K562 (cell line): Measurements from ENCODE around the gene PFN3. TPM values are rescaled to one million over a fixed set of nuclear protein-coding genes. Genes with fewer than 3 reads are reported as not detected.
A peak's percentile ranks its signal among the peaks of the same experiment; 100 is the strongest.

Experiments
- ATAC-seq: fragments of 200-7000 bp; cut with Tn5 transposase; 3 replicates; pipeline ENCODE4 v1.9.1; 2020; ENCODE audit warnings: moderate library complexity
- BruUV-seq: library from RNA; stranded (reverse); fragments of 400-500 nt; replicated peaks from 2 replicates; lab custom pipeline; 2021; lab: Mats Ljungman, UMichigan
- CTCF ChIA-PET: fragments of 300-600 bp; formaldehyde crosslinking; extraction: SDS; loops from one replicate; lab custom pipeline; 2021; ENCODE audit warnings: low intra/inter-chr PET ratio; lab: Yijun Ruan, JAX
- POLR2A ChIA-PET: fragments of 300-600, 350-650 bp; sonication (Branson Sonifier 250); formaldehyde crosslinking; extraction: SDS; loops from one replicate; lab custom pipeline; 2021; ENCODE audit warnings: antibody characterized with exemption, inconsistent platforms; lab: Yijun Ruan, JAX
- DNase-seq, 4 experiments: peaks; one replicate each; pipeline versions ENCODE4 v3.0.0 to v3.0.0-alpha.2; 2011 to 2018; ENCODE audit warnings: low spot score in 3 of 4, mixed read lengths in 3 of 4; ENCODE audit errors: extremely low read depth in 1 of 4
- FAIRE-seq: peaks from 2 replicates; lab custom pipeline; 2011; peaks lifted over from hg19 to GRCh38; lab: Jason Lieb, UNC
- H2AFZ ChIP-seq: 2 replicates; pipeline ENCODE4 v1.6.0; 2011; ENCODE audit warnings: low read depth, low read length, control low read depth, inconsistent platforms
- H3K27ac ChIP-seq: fragments of 200-600 bp; 3 replicates; pipeline ENCODE4 v1.8.0; 2011; ENCODE audit warnings: low read depth, mild to moderate bottlenecking, control low read depth, inconsistent platforms, low read length, moderate library complexity, mixed read lengths; ENCODE audit errors: extremely low read depth
- H3K27me3 ChIP-seq, 2 experiments: fragments of 300-600 bp in 1 of 2; 2 replicates in 1 of 2; 3 replicates in 1 of 2; pipeline versions ENCODE4 v1.6.0 to v1.8.0; 2011; ENCODE audit warnings: inconsistent platforms in 2 of 2, low read length in 2 of 2, mild to moderate bottlenecking in 1 of 2, mixed read lengths in 1 of 2, moderate library complexity in 1 of 2; ENCODE audit not compliant: control insufficient read depth in 2 of 2, insufficient read depth in 2 of 2
- H3K36me3 ChIP-seq: fragments of 300-600 bp; 3 replicates; pipeline ENCODE4 v1.8.0; 2011; ENCODE audit warnings: mild to moderate bottlenecking, low read length, inconsistent platforms; ENCODE audit not compliant: control insufficient read depth, insufficient read depth
- H3K4me1 ChIP-seq, 2 experiments: fragments of 200-600 bp in 1 of 2; replicated peaks in 1 of 2; 2 replicates in 1 of 2; 3 replicates in 1 of 2; pipeline versions ENCODE4 v1.5.1 to v1.8.0; 2011; ENCODE audit warnings: inconsistent platforms in 2 of 2, low read length in 2 of 2, mild to moderate bottlenecking in 1 of 2, mixed read lengths in 1 of 2, moderate library complexity in 1 of 2; ENCODE audit not compliant: control insufficient read depth in 2 of 2, insufficient read depth in 2 of 2
- H3K4me2 ChIP-seq: 2 replicates; pipeline ENCODE4 v1.6.1; 2011; ENCODE audit warnings: low read length, control low read depth, inconsistent platforms, mixed read lengths; ENCODE audit not compliant: insufficient read depth
- H3K4me3 ChIP-seq: fragments of 200-600 bp; sonication (generic), shearing (Covaris generic); 2 replicates; pipeline ENCODE4 v1.5.1; 2016; ENCODE audit warnings: control low read depth, inconsistent platforms
- H3K79me2 ChIP-seq: fragments of 200-600 bp; 3 replicates; pipeline ENCODE4 v1.8.0; 2011; ENCODE audit warnings: low read length, inconsistent platforms; ENCODE audit not compliant: control insufficient read depth, insufficient read depth
- H3K9ac ChIP-seq, 2 experiments: 2 replicates each; pipeline versions ENCODE4 v1.6.0 to v1.6.1; 2011; ENCODE audit warnings: low read depth in 2 of 2, low read length in 2 of 2, control low read depth in 1 of 2, inconsistent platforms in 1 of 2, mild to moderate bottlenecking in 1 of 2, mixed read lengths in 1 of 2; ENCODE audit not compliant: insufficient read depth in 1 of 2
- H3K9me1 ChIP-seq: one replicate; pipeline ENCODE4 v1.6.0; 2011; ENCODE audit warnings: inconsistent platforms, mild to moderate bottlenecking, low read length, moderate library complexity; ENCODE audit not compliant: control insufficient read depth, insufficient read depth
- H3K9me3 ChIP-seq: replicated peaks from 2 replicates; pipeline ENCODE4 v1.5.1; 2011; ENCODE audit warnings: low read depth, low read length, inconsistent platforms; ENCODE audit not compliant: control insufficient read depth, insufficient read depth
- H4K20me1 ChIP-seq: replicated peaks from 2 replicates; pipeline ENCODE4 v1.6.1; 2011; ENCODE audit warnings: low read length, inconsistent platforms, mixed read lengths; ENCODE audit not compliant: control insufficient read depth, insufficient read depth
- ARID1B ChIP-seq: fragments of 450-650 bp; IDR thresholded peaks from 2 replicates; pipeline ENCODE4 v1.6.1; 2016; ENCODE audit warnings: antibody characterized with exemption, mild to moderate bottlenecking, inconsistent platforms
- ATF1 ChIP-seq, 2 experiments: fragments of 450-650 bp in 1 of 2; IDR thresholded peaks; 2 replicates each; pipeline ENCODE4 v1.6.1; 2016; ENCODE audit warnings: missing compliant biosample characterization in 1 of 2, missing genetic modification characterization in 1 of 2
- CREB1 ChIP-seq, 2 experiments: sonication (generic) in 1 of 2; formaldehyde crosslinking in 1 of 2; IDR thresholded peaks; 2 replicates each; pipeline versions ENCODE4 v1.6.1 to v1.8.0; 2012 to 2022; ENCODE audit warnings: inconsistent platforms in 1 of 2, mild to moderate bottlenecking in 1 of 2, missing genetic modification reagents in 1 of 2, moderate library complexity in 1 of 2
- RBM15 ChIP-seq: fragments of 200-400 bp; formaldehyde crosslinking; IDR thresholded peaks from 2 replicates; pipeline ENCODE4 v1.6.1; 2018; ENCODE audit warnings: mild to moderate bottlenecking, low read length, moderate library complexity; ENCODE audit not compliant: insufficient read depth
- SMC3 ChIP-seq: conservative IDR thresholded peaks from 2 replicates; pipeline ENCODE4 v1.6.1; 2011; ENCODE audit warnings: low read depth, low read length, improper control_type of control experiment; ENCODE audit not compliant: insufficient read depth
- SUPT5H ChIP-seq: fragments of 450-650 bp; IDR thresholded peaks from 2 replicates; pipeline ENCODE4 v1.6.1; 2016
- TAF1 ChIP-seq: IDR thresholded peaks from 2 replicates; pipeline ENCODE4 v1.6.1; 2011; ENCODE audit warnings: mild to moderate bottlenecking, low read length, moderate library complexity; ENCODE audit not compliant: insufficient read depth, control insufficient read depth, severe bottlenecking; ENCODE audit errors: extremely low read depth
- WGBS: fragments of 100-300 bp; shearing (Covaris generic); methylation state at CpG from one replicate; pipeline ENCODE4 v1.1.6; 2016; ENCODE audit warnings: low coverage, mixed read lengths; ENCODE audit not compliant: insufficient coverage; ENCODE audit errors: missing lambda C conversion rate; 5-methylcytosine and 5-hydroxymethylcytosine counted together
- in situ Hi-C: fragments of 300-500 bp; cut with MboI; formaldehyde crosslinking; loops from 4 replicates; pipeline ENCODE4 v1.15.0; 2018; ENCODE audit warnings: inconsistent platforms, mixed read lengths
- intact Hi-C: fragments of 100-400 bp; cut with micrococcal nuclease; formaldehyde crosslinking; loops from 2 replicates; pipeline ENCODE4 v1.14.2; 2022
- polyA plus RNA-seq, 8 experiments: library from polyadenylated mRNA; depleted of rRNA in 4 of 8; stranded (reverse) in 5 of 8; unstranded in 3 of 8; fragments of >200 nt; fragmentation: Nextera tagmentation in 2 of 8; fragmentation: Illumina TruSeq in 1 of 8; extraction: Ambion mirVana in 2 of 8; extraction: Trizol in 1 of 8; gene quantifications; 2 replicates each; pipeline versions ENCODE4 v1.2.1 to v1.2.3, GENCODE V29; 2011 to 2014; ENCODE audit warnings: inconsistent platforms in 1 of 8, missing spikeins in 1 of 8
- total RNA-seq, 7 experiments: library from RNA; depleted of rRNA in 6 of 7; stranded (reverse); fragments of >200 nt in 6 of 7; fragmentation: Illumina TruSeq in 2 of 7; extraction: Trizol in 2 of 7; gene quantifications; 2 replicates each; pipeline versions ENCODE4 v1.2.1 to v1.2.3, GENCODE V29; 2011 to 2021; ENCODE audit warnings: low replicate concordance in 1 of 7
- TF ChIP-seq, protein P1 (sequence below): sonication (generic); formaldehyde crosslinking; IDR thresholded peaks from 2 replicates; pipeline ENCODE4 v1.9.0; 2022; ENCODE audit warnings: mild to moderate bottlenecking, missing genetic modification reagents

The PFN3 gene
- total and polyA plus RNA-seq, 9 of the 15 experiments (the other 6 are each of a cell fraction or from before 2014, with no cell fraction given), result not detected

DNA sequence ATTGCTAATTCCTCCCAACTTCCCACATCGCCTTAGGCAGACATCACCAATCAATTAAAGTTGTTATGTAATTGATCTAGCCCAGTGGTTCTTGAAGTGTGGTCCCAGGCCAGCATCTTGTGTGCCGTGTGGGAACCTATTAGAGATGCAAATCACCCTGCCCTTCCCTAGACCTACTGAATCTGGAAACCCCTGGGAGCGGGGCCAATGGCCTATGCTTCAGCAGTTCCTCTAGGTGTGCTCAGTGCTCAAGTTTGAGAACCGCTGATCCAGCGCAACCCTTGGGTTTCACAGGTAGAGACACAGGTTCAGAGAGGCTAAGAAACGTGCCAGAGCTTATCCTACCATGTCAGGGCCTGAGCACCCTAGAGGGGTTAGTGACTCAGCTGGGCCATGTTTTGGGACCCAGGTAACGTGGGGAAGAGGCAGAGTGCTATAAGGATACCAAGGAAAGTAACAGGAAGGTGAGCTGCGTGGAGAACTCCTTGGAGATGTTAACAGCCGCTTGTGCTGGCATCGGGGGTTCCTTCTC is 11.9 kb downstream of the PFN3 start:
- no peak overlapping the region for H3K27ac ChIP-seq
- no peaks in the 10 kb centered on the region for H3K9me3 ChIP-seq
- in situ Hi-C loops, result no loop called here
- H3K4me2 ChIP-seq, result no peak overlapping the region
- BruUV-seq, result no TSS peak
- no peak for FAIRE-seq
- no peak for DNase-seq
- no peaks in the 10 kb centered on the region for H3K9me1 ChIP-seq
- ChIA-PET POLR2A (interaction anchor here (0.5 to 1.8 kb wide), 2 partner anchors 45 to 48 kb away, joined by 3 to 5 read pairs; no protein-coding TSS in a partner anchor), CTCF (interaction anchor here (4.6 kb wide), 1 partner anchor 67 kb away, joined by 78 read pairs; no protein-coding TSS in a partner anchor)
- WGBS, result 55% methylated on average over 10 of the region's 10 CpGs
- H3K27me3 ChIP-seq, result peaks cover 0 to 12% of the 10 kb centered on the region in 2 experiments; a peak in 2 of 5 replicates
- no peaks in the 10 kb centered on the region for H4K20me1 ChIP-seq
- peaks cover 7 to 16% of the 10 kb centered on the region in 2 experiments; a peak in 3 of 5 replicates for H3K4me1 ChIP-seq
- intact Hi-C loops, result no loop called here
- H3K9ac ChIP-seq, result no peak overlapping the region
- no peaks in the 10 kb centered on the region for H3K36me3 ChIP-seq
- no peak for ATAC-seq
- H2AFZ ChIP-seq, result no peak overlapping the region
- H3K4me3 ChIP-seq, result no peak overlapping the region
- H3K79me2 ChIP-seq, result no peaks in the 10 kb centered on the region
- TF ChIP-seq SMC3 (no peak), ARID1B (no peak), CREB1 (IDR thresholded peaks at IDR 0.05) (no peak), CREB1 (CRISPR knock-in tag; IDR thresholded peaks at IDR 0.05) (no peak), RBM15 (no peak)
- TF ChIP-seq, all 486 proteins: peak for 0

DNA sequence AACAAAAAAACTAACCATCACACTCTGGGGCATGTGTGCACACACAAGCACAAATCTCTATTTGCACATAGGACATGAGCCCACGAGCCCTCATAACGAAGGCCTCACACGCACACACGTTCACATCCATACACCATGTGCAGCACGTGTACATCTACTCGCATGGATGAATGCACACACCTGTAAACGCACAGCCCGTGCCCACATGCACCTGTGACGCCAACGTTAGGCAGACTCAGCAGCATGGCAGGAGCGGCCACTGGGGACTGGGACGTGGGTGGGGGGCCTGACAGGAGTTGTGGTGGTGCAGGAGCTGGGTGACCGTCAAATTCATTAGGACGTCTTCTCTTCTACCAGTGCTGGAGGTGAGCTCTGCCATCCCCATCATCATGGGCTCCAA is 13.1 kb downstream of the PFN3 start:
- CTCF ChIA-PET, result no interaction called here
- WGBS, result 30% methylated on average over 14 of the region's 14 CpGs
- intact Hi-C loops (no loop called here), in situ Hi-C loops (no loop called here)
- no peak overlapping the region for H3K4me3 ChIP-seq
- no peaks in the 10 kb centered on the region for H3K9me3 ChIP-seq
- no peak overlapping the region for H3K4me2 ChIP-seq
- peaks cover 0 to 12% of the 10 kb centered on the region in 2 experiments; a peak in 2 of 5 replicates for H3K27me3 ChIP-seq
- FAIRE-seq, result no peak
- TF ChIP-seq SUPT5H (no peak), TAF1 (no peak), ATF1 (CRISPR knock-in tag; IDR thresholded peaks at IDR 0.05) (no peak), ATF1 (tag; IDR thresholded peaks at IDR 0.05) (no peak)
- TF ChIP-seq, protein P1, sequence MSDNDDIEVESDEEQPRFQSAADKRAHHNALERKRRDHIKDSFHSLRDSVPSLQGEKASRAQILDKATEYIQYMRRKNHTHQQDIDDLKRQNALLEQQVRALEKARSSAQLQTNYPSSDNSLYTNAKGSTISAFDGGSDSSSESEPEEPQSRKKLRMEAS (CRISPR knock-in tag), result 0 out of 2 replicates have a peak, but pooled peaks have one; percentile 17
- TF ChIP-seq, all 486 proteins: peak for 1
- Histone ChIP-seq H2AFZ (no peak overlapping the region), H3K4me1 (peaks cover 7 to 21% of the 10 kb centered on the region in 2 experiments; a peak in 3 of 5 replicates), H4K20me1 (no peaks in the 10 kb centered on the region), H3K27ac (no peak overlapping the region), H3K36me3 (no peaks in the 10 kb centered on the region), H3K79me2 (no peaks in the 10 kb centered on the region), H3K9me1 (no peaks in the 10 kb centered on the region), H3K9ac (no peak overlapping the region; a peak in 1 of 4 replicates)
- DNase-seq (no peak), ATAC-seq (no peak)
- POLR2A ChIA-PET, result interaction anchor here (0.6 to 0.7 kb wide), 3 partner anchors 9 to 19 kb away, joined by 3 to 4 read pairs (median 3); no protein-coding TSS in a partner anchor
- no TSS peak for BruUV-seq
